AG10803 (cell line): ENCODE results near the gene DMKN.
A peak's percentile ranks its signal among the peaks of the same experiment; 100 is the strongest.

Source experiments
- DNase-seq: peaks from one replicate; pipeline ENCODE4 v3.0.0; 2010; ENCODE audit warnings: low read depth
- H3K4me3 ChIP-seq: 2 replicates; pipeline ENCODE4 v1.5.1; 2011; ENCODE audit warnings: mild to moderate bottlenecking, low read length, control low read depth
- CTCF ChIP-seq: conservative IDR thresholded peaks from 2 replicates; pipeline ENCODE4 v1.5.1; 2011; ENCODE audit warnings: mild to moderate bottlenecking, low read length, control low read depth, inconsistent platforms

Gene DMKN, protein sequence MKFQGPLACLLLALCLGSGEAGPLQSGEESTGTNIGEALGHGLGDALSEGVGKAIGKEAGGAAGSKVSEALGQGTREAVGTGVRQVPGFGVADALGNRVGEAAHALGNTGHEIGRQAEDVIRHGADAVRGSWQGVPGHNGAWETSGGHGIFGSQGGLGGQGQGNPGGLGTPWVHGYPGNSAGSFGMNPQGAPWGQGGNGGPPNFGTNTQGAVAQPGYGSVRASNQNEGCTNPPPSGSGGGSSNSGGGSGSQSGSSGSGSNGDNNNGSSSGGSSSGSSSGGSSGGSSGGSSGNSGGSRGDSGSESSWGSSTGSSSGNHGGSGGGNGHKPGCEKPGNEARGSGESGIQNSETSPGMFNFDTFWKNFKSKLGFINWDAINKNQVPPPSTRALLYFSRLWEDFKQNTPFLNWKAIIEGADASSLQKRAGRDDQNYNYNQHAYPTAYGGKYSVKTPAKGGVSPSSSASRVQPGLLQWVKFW

DNA sequence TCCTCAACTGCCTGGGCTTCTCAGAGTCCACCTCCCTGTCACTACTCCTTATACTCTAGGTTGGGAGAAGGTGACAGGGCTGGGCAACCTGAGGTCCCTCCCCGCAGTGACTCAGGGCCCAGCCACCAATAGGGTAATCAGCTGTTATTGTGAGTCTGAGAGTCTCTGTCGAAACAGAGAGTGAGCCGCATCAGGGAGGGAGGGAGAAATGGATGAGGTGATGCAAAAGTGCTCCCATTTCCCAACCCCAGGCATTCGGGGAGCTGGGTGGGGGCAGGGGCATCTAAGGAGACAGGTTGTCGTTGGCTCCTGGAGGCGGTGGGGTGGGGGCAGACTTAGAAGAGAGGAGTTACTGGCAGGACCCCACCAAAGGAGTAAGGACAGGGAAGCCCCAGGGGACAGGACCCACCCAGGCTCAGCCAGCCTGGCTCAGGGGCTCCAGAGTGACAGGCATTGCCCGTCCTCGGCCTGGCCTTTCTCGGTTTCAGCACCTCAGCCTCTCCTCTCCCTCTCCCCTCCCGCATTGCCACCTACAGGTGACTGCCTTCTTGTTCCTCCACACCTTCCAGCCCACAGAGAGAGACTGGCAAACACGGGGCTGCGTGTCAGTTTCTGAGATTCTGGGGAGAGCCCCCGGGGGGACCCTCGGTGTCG lies at the start of gene DMKN:
Gene DMKN (minus strand): TSS at position 22 of the 654 bp plus-strand sequence. CDS start 174 bp downstream, outside the sequence.
- H3K4me3 ChIP-seq, result peak within 1 kb of the TSS; percentile 12; the same call in 1 of the 2 replicates
- peak; percentile 73 for DNase-seq
- no peak; the same call in 1 of the 2 replicates for TF ChIP-seq CTCF

GRCh38 chr19:35562776-35563175 lies 49.3 kb upstream of the DMKN start:
- no peak for DNase-seq
- TF ChIP-seq CTCF, result no peak
- no peak overlapping the region for H3K4me3 ChIP-seq

DNA sequence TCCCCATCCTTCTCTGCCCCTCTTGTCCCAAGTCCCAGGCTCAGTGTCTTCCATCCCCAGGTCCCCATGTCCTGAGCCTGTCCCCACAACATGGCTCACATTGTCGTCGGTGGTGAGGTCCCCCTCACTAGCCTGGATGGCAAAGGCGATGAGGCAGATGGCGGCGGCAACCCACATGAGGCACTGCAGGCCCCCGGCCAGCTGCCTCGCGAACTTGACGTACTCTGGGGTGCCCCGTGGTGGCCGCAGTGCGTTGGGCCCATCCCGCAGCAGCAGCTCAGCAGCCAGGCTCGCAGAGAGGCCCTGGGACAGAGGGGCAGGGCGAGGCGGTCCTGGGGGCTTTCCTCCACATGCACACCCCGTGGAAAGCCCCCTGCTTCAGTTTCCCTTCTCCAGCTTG lies 48.9 kb upstream of the DMKN start:
- TF ChIP-seq CTCF, result no peak
- no peak overlapping the region for H3K4me3 ChIP-seq

GRCh38 chr19:35561436-35561835 lies 48.0 kb upstream of the DMKN start:
- H3K4me3 ChIP-seq, result no peak overlapping the region
- no peak for TF ChIP-seq CTCF
- no peak for DNase-seq

More for the DNA sequence above, 48.9 kb upstream of the DMKN start:
- DNase-seq, result no peak

- no peak for TF ChIP-seq CTCF
- no peak overlapping the region for H3K4me3 ChIP-seq
- DNase-seq, result no peak
Measured at GRCh38 chr19:35560677-35561076, 47.2 kb upstream of the DMKN start.

DNA sequence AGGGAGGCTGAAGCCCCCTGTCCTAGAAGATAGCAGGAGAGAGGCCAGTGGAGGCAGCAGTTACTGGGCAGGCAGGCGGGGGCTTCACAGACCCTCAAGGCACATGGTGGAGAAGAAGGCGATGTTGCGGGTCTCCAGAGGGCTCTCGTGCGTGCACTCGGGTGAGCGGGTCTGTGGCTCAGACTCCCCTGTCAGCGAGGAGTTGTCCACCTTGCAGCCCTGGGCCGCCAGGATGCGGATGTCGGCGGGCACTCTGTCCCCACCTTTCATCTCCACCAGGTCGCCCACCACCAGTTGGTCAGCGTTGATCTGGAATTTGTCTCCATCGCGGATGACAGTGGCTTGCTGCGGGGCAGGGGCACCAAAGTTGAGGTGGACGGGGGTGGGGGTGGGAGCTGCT lies 46.8 kb upstream of the DMKN start:
- no peak overlapping the region for H3K4me3 ChIP-seq
- TF ChIP-seq CTCF, result no peak
- DNase-seq, result no peak
